Endothelial cell (in vitro differentiated cells): ENCODE measurements around the gene ANXA8. TPM values are rescaled to one million over a fixed set of nuclear protein-coding genes. Genes with fewer than 3 reads are reported as not detected.

ENCODE experiments used
- DNase-seq: peaks from one replicate; pipeline ENCODE4 v3.0.0; 2021; ENCODE audit warnings: low spot score
- H3K27ac Mint-ChIP-seq: one replicate; pipeline ENCODE4 v1.8.0; 2021; ENCODE audit warnings: mixed read lengths, inconsistent platforms; ENCODE audit not compliant: unreplicated experiment
- H3K27me3 Mint-ChIP-seq: one replicate; pipeline ENCODE4 v1.8.0; 2021; ENCODE audit warnings: mild to moderate bottlenecking, moderate library complexity, mixed read lengths, inconsistent platforms; ENCODE audit not compliant: unreplicated experiment
- H3K36me3 Mint-ChIP-seq: one replicate; pipeline ENCODE4 v1.8.0; 2021; ENCODE audit warnings: mild to moderate bottlenecking, low read depth, mixed read lengths, inconsistent platforms; ENCODE audit not compliant: unreplicated experiment
- H3K4me1 Mint-ChIP-seq: one replicate; pipeline ENCODE4 v1.8.0; 2021; ENCODE audit warnings: mild to moderate bottlenecking, mixed read lengths, inconsistent platforms; ENCODE audit not compliant: unreplicated experiment
- H3K4me3 Mint-ChIP-seq: one replicate; pipeline ENCODE4 v1.8.0; 2021; ENCODE audit warnings: mild to moderate bottlenecking, mixed read lengths, inconsistent platforms; ENCODE audit not compliant: unreplicated experiment
- H3K9me3 Mint-ChIP-seq: one replicate; pipeline ENCODE4 v1.8.0; 2021; ENCODE audit warnings: mixed read lengths, inconsistent platforms; ENCODE audit not compliant: unreplicated experiment
- total RNA-seq: library from RNA; stranded (reverse); fragmentation: NEBNext Ultra II Directional; extraction: Animal tissue kit (Norgen Biotek cat#: 25700); gene quantifications from one replicate; pipeline ENCODE4 v1.2.1, GENCODE V29; 2021; ENCODE audit not compliant: unreplicated experiment
- TF ChIP-seq, protein P1 (sequence below): fragments of 200-600 bp; sonication (generic); IDR thresholded peaks from one replicate; pipeline ENCODE4 v1.5.0; 2021; ENCODE audit warnings: antibody characterized with exemption; ENCODE audit not compliant: unreplicated experiment

Gene ANXA8
- total RNA-seq, 1 donor from 2014 or later = not detected

DNA sequence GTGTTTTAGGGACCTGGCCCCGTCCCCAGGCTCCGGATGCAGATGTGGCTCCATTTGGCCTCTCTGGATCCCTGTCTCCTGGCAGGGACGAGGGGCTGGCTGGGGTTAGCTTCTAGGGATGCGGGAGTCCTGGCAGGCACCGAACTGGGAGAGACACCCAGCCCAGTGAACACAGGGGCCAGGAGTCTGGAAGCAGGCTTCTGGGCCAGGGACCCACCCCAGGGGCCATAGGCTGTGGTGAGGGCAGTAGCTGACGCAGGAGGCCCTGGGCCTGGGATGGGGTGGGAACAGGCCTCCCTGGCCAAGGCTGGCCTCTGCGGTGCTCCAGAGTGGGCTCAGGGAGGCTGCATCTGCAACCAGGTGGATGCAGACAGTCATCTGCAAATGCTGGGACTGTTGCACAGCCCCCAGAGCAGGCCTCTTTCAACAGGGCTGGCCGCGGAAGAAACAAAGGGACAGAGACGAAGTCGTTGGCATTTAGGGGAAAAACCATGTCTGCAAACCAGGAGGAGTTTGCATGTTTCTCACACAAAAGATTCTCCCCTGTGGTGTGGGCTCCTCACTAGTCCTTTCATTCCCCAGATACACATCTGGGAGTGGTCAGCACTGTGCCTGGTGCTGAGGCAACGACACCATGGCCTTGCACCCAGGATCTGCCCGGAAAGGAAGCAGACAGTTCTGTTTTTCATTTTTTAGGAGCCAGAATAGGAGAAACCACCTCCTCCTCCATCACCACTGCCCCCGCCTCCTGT lies 63.4 kb downstream of the ANXA8 start:
- no peaks in the 10 kb centered on the region for H3K9me3 Mint-ChIP-seq
- TF ChIP-seq, protein P1, sequence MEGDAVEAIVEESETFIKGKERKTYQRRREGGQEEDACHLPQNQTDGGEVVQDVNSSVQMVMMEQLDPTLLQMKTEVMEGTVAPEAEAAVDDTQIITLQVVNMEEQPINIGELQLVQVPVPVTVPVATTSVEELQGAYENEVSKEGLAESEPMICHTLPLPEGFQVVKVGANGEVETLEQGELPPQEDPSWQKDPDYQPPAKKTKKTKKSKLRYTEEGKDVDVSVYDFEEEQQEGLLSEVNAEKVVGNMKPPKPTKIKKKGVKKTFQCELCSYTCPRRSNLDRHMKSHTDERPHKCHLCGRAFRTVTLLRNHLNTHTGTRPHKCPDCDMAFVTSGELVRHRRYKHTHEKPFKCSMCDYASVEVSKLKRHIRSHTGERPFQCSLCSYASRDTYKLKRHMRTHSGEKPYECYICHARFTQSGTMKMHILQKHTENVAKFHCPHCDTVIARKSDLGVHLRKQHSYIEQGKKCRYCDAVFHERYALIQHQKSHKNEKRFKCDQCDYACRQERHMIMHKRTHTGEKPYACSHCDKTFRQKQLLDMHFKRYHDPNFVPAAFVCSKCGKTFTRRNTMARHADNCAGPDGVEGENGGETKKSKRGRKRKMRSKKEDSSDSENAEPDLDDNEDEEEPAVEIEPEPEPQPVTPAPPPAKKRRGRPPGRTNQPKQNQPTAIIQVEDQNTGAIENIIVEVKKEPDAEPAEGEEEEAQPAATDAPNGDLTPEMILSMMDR = no peak
- no peak for DNase-seq
- H3K27ac Mint-ChIP-seq = no peak overlapping the region
- no peaks in the 10 kb centered on the region for H3K36me3 Mint-ChIP-seq
- peaks cover 4% of the 10 kb centered on the region for H3K27me3 Mint-ChIP-seq
- no peaks in the 10 kb centered on the region for H3K4me1 Mint-ChIP-seq
- no peak overlapping the region for H3K4me3 Mint-ChIP-seq

DNA sequence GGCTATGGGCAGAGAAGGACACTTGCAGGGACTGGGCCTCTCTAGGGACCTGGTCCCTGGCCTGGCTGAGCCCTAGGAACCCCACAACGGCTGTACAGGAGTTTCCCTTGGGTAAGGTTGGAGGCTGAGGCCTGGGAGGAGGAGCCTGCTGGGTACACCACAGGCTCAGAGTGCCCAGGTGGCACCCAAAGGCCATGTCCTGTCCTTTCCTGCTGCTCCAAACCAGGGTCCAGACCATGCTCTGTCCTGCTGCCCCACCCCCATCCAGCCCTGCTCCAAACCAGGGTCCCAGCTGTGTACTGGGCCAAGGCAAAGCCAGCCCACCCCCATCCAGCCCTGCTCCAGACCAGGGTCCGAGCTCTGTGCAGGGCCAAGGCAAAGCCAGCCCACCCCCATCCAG lies 64.5 kb downstream of the ANXA8 start:
- H3K4me1 Mint-ChIP-seq = no peaks in the 10 kb centered on the region
- TF ChIP-seq, protein P1 = no peak
- no peak overlapping the region for H3K4me3 Mint-ChIP-seq
- no peak for DNase-seq
- no peaks in the 10 kb centered on the region for H3K9me3 Mint-ChIP-seq
- H3K36me3 Mint-ChIP-seq = no peaks in the 10 kb centered on the region
- peaks cover 4% of the 10 kb centered on the region for H3K27me3 Mint-ChIP-seq
- no peak overlapping the region for H3K27ac Mint-ChIP-seq

DNA sequence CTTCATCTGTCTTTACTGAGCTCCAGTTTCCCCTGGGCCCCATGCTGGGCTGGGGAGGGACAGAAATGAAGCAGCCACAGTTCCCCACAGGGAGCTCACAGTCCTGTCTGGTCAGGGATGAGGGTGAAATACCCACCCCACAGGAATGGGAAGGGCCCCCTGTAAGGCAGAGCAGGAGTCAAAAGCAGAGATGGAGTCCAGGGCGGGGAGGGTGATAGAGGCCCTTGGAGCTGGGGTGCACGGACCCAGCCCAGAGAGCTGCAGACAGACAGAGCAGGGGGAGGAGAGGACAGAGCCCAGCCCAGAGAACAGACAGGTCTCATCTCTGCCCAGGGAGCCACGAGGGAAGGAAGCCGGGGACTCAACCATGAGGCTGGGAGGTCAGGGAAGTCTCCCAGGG lies 64.9 kb downstream of the ANXA8 start:
- H3K4me3 Mint-ChIP-seq = no peak overlapping the region
- H3K27ac Mint-ChIP-seq = no peak overlapping the region
- DNase-seq = no peak
- no peaks in the 10 kb centered on the region for H3K9me3 Mint-ChIP-seq
- no peaks in the 10 kb centered on the region for H3K4me1 Mint-ChIP-seq
- TF ChIP-seq, protein P1 = no peak
- no peaks in the 10 kb centered on the region for H3K36me3 Mint-ChIP-seq
- H3K27me3 Mint-ChIP-seq = peaks cover 5% of the 10 kb centered on the region

DNA sequence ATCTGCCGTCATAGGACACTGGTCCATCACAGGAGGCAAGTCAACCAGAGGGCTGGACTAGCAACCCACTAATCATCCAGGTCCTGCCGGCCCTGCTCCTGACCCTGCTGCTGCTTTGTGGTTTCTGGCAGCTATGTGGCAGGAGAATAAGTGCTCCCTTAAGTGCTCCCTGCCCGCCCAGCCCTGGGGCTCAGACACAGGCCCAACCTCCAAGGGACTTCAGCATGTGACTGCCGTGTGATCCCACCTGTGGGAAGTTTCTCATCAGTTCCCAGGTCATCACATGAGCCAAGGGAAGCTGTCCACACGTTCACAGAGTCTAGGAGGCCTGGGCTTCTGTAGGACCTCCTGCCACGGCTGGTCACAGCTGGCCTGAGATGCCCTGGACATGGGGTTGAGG lies 65.6 kb downstream of the ANXA8 start:
- no peaks in the 10 kb centered on the region for H3K9me3 Mint-ChIP-seq
- DNase-seq = no peak
- H3K36me3 Mint-ChIP-seq = no peaks in the 10 kb centered on the region
- H3K4me3 Mint-ChIP-seq = no peak overlapping the region
- H3K27ac Mint-ChIP-seq = no peak overlapping the region
- no peaks in the 10 kb centered on the region for H3K4me1 Mint-ChIP-seq
- peaks cover 4% of the 10 kb centered on the region for H3K27me3 Mint-ChIP-seq
- TF ChIP-seq, protein P1 = no peak

Other genes starting within 250 kb of the ANXA8 start
- 0.74 TPM for gene GDF10, start 183.9 kb downstream of the ANXA8 start, total RNA-seq
- not detected for gene GDF2, start 161.7 kb downstream of the ANXA8 start, total RNA-seq
- gene RBP3, start 135.8 kb downstream of the ANXA8 start, total RNA-seq = not detected
- gene ZNF488, start 99.8 kb downstream of the ANXA8 start, total RNA-seq = 0.41 TPM
- not detected for gene FAM25G, start 7.6 kb upstream of the ANXA8 start, total RNA-seq
- gene AGAP9, start 39.5 kb upstream of the ANXA8 start, total RNA-seq = 7.8 TPM